ENCODE data around the gene APBA1.
"Not testable (repeated sequence)": the region's sequence is repeated elsewhere in the genome, so short reads cannot be mapped to it uniquely, and the experiment has no call there.

APBA1 gene

GRCh38 chr9:69433968-69434367, 238.2 kb downstream of the APBA1 start:
- DNase-seq = no peak

GRCh38 chr9:69433392-69433791, 238.8 kb downstream of the APBA1 start:
- peak; percentile 19 for DNase-seq

DNA sequence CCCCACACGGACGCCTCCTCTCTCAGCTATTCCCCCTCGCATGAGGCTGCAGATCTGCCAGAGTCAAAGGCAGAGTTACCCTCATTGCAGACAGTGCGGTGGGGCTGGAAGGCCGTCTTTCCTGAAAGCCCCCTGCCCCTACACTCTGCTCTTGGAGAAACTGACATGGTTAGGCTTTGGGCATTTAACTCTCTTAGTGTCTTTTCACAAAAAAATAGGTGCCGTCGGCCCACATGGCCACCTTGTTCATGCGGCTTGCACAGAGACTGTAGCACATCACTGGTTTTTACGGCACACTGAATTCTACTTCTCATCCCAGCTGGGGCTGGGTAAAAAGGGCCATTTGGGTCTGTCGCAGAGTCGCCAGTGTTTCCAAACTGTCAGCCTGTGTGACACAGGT, 239.5 kb downstream of the APBA1 start:
- DNase-seq = no peak

GRCh38 chr9:69431777-69432176, 240.4 kb downstream of the APBA1 start:
- DNase-seq = no peak

DNA sequence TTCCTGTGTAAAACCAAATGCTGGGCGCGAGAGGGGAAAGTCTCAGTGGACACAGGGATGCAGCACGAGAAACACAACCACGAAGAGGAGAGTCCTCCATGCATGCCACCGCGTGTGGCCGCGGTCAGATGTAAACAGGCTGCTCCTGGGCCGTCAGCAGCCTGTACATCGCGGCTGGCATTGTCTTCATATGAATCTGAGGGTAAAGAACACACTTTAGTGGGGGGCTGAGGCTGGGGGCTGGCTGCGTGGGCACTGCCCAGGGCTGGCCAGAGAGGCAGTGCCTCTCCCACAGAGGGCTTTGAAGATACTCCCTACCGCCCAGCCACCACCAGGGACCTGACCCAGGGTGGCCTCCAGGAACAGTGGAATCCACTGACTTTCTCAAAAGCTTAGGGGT, 241.0 kb downstream of the APBA1 start:
- no peak for DNase-seq

- no peak for DNase-seq
Measured at GRCh38 chr9:69430206-69430605, 242.0 kb downstream of the APBA1 start.

DNA sequence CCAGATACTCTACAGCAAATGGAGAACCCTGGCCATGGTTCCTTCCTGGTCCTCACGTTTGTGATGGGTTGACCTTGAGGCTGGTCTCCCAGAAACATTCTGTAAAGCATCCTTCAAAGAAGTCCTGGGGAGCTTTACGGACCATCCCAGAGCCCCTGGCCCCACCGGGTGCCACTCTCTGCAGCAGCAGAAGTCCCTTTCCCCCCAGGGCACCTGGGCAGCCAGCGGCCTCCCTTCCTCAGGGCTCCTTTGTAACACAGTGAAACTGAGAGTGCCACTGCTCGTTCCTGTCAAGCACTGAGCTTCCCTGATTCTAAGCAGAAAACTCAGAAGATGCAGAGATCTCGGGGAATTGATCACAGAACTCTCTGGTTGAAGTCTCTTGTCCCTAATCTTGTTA, 242.9 kb downstream of the APBA1 start:
- no peak for DNase-seq

GRCh38 chr9:69428017-69428785, 244.0 kb downstream of the APBA1 start:
- DNase-seq = no peak

DNA sequence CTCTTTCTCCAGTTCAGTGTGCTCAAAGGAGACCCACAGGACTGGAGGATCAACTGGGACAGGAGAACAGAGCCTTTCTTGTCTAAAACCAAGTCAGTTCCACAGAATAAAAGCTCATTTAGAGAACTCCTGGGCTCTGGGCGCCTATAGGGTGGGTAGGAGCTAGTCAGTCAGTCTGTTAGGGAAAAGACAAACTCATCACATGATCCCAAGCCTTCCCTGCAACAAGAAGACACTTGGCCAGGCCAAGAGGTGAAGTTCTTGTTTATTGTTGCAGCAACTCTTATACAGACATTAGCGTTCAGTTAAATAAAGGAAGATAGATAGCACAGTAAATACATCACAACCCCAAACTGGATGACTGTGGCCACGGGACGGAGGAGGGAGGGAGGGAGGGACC, 244.9 kb downstream of the APBA1 start:
- DNase-seq = no peak

- no peak for DNase-seq
Measured at GRCh38 chr9:69425136-69425801, 246.9 kb downstream of the APBA1 start.

DNA sequence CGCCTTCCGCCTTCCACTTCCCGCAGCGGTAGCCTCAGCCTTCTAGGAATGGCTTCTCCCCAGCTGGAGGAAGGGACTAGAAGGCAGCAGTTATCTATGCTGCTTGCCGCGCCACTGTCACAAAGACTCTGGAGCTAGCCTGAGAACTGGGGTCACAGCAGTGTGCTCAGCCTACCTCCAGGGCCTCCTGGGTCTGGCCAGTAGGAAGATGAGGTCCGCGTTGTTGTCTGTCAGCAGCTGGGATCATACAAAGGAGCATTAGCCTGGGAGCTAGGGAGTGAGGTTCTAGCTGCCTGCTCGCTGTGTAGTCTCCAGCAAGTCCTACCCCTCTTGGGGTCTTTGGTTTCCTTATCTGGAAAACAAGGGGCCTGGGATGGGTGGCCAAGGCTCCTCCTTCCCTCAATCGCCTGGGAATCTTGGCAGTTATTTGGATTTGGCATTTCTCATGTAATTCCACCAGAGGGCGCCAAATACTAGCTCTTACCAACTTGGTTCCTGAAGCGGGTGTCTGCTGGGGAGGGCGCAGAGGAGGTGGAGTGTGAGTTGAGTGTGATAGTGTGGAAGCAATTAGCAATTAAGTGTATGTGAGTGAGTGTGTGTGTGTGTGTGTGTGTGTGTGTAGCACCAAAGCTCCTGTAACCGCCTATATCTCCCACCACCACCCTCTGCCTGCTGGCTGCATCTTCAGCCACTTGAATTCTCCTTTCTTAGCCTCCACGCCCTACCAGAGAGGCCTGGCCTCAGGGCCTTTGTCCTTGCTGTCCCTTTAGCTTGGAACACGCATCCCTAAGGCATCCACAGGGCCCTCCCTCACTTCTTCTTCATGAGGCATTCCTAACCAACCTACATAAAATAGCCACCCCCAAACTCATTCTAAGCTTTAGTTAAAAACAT, 250.0 kb downstream of the APBA1 start:
- DNase-seq = peak; percentile 69

- no peak for DNase-seq
Measured at GRCh38 chr9:69420611-69421270, 251.4 kb downstream of the APBA1 start.

DNA sequence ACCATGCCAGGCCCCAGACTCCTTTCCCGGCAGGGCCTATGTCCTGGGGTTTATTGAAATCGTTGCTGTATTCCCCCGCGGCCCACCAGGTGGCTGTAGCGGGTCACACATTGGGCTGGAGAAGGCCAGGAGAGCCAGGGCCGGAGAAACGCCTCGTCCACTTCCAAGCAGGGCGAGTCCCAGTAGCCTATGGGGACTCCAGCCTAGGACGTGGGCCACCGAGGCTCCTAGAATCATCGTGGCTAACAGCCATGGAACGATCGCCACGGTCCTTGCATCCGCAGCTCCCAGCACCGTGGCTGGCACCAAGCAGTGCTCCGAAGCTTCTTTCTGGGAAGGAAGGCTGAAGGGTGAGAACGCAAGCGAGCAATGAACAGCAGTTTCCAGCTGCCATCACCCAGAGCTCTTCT, 259.4 kb downstream of the APBA1 start:
- peak; percentile 58 for DNase-seq

- DNase-seq = no peak
Measured at GRCh38 chr9:69411931-69412740, 260.0 kb downstream of the APBA1 start.

GRCh38 chr9:69411246-69411645, 260.9 kb downstream of the APBA1 start:
- DNase-seq = no peak

DNA sequence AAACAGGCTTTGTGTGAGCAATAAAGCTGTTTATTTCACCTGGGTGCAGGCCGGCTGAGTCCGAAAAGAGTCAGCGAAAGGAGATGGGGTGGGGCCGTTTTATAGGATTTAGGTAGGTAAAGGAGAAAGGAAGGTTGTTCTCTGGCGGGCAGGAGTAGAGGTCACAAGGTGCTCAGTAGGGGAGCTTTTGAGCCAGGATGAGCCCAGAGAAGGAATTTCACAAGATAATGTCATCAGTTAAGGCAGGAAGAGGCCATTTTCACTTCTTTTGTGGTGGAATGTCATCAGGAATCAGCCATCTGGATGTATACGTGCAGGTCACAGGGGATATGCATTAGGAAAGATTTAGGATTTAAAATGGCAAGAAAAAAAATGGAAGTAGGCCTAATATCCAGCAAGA, 262.2 kb downstream of the APBA1 start:
- not testable (repeated sequence) for DNase-seq

DNA sequence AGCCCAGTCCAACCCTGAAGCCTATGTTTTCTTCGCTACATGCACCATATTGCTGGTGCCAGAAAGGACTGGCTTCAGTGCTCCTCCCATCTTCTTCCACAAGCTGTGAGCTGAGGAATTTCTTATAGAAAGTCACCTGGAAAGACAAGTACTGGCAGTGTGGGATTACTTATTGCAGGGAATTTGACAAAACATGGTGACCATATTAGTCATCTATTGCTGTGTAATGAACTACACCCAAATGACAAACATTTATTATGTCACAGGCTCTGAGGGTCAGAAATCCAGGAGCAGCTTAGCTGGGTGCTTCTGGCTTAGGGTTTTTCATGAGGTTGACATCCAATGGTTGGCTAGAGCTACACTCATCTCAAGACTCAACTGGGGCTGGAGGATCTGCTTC, 271.7 kb downstream of the APBA1 start:
- no peak for DNase-seq

DNA sequence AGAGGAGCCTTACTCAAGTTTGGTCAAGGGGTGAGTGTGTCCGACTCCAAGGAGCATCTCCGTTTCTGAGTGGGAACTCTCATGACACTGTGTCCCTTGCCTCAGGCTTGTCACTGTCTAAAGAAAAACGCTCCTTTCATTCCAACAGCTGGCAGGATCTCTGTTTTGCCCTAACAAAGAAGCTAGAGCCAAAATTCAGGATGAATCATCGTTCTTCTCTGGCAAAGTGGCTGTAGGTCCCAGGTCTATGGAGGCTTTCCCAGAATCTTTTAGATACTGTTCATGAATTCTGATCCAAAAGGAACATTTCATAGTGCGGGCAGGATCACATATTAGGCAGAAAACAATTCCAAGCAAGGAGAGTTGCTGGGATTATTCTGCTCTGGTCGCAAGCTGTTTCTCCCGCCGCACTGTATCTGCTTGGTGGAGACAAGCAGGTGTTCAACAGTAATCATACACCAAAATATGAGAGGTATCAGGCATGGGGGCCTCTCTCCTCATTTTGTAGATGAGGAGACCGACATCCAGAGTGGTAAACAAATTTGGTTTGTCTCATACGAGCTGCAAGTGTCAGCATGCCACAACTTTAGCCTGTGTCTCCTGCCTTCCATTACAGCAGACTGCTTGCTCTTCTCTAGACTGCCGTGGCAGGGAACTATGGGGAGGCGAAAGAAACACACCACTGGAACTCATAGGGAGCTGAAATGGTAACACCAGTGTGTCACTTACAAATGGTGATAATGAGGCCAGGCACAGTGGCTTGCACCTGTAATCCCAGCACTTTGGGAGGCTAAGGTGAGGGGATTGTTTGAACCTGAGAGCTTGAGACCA, 274.6 kb downstream of the APBA1 start:
- no peak for DNase-seq

DNA sequence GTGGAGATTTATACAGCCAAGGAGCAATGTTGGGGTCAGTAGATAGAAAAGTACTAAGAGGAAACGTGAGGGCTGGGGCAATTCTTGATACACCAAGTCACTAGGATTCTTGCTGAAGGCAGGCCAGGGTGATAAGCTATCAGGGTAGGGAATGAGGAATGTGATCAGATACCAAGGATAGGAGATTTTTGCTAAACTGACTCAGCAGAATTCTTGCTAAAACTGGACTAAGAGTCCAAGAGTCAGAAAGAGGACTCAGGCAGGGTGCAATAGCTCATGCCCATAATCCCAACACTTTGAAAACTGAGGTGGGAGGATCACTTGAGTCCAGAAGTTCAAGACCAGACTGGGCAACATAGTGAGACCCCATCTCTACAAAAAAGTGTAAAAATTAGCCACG, 275.4 kb downstream of the APBA1 start:
- no peak for DNase-seq

- DNase-seq = no peak
Measured at GRCh38 chr9:69395718-69396117, 276.5 kb downstream of the APBA1 start.

GRCh38 chr9:69393425-69393824, 278.7 kb downstream of the APBA1 start:
- DNase-seq = no peak

Data from fibroblast of skin of scalp (primary cell).